HG03025 (cell line): ENCODE results near the gene DDX1.
"Not testable (repeated sequence)": the region's sequence is repeated elsewhere in the genome, so short reads cannot be mapped to it uniquely, and the experiment has no call there.

Source experiments
- ATAC-seq: cut with Tn5 transposase; IDR thresholded peaks from one replicate; pipeline ENCODE4 v1.9.1; 2021; ENCODE audit warnings: mild to moderate bottlenecking, moderate library complexity; ENCODE audit not compliant: unreplicated experiment, low FRiP score

Gene DDX1

DNA sequence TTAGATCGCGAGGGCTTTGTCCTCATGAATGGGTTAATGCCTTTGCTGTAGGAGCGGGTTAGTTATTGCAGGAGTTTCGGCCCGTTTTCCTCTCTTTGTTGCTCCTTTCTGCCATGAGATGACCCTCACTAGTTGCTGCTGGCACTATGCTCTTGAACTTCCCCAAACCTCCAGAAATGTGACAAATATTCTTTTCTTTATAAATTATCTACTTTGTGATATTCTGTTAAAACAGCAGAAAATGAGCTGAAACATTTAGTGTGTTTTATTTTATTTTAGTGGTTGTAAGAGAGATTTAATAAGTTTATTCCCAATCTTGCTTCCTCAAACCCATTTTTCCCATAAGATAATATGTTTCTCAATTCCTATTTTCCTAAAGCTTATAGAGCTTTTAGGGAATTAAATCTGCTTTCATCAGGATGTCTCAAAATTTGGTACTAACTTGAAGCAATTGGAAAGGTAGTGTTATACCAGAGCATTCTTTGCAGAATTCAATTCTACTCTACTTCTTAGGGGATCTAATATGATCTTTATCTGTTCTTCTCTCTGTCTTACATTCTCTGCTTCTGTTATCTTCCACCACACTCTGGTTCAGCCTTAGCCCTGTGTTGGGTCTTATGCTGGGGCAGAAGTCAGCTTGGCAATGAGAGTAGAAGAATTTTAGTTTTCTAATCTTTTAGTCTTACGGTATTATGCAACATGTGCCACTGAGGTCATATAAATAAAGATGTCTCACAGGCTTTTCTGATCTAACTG lies 23.1 kb downstream of the DDX1 start:
- ATAC-seq: no peak

DNA sequence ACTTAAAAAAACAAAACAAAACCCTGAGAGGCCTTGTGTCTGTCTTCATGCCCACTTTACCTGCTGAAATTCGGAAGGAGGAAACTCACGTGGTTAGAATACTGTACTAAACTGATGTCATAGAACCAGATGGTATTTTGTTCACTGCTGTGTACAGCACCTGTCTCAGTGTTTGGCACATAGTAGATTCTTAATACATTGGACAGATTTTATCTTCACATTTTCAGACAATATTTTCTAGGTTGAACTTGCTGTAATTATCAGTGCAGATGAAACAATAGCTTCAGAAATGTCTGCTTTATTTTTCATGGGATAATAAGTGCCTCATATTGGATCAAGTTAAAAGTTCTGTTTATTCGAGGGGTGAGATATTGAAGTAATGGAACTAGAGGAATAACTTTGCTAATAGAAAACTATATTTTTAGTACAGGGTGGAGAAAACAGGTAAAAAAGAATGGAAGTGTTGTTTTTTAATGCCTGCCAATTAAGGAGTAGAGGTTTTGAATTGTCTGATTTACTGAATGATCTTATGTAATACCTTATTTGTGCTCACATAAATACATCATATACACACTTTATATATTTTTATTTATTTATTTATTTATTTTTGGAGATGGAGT lies 23.7 kb downstream of the DDX1 start:
- no peak for ATAC-seq

DNA sequence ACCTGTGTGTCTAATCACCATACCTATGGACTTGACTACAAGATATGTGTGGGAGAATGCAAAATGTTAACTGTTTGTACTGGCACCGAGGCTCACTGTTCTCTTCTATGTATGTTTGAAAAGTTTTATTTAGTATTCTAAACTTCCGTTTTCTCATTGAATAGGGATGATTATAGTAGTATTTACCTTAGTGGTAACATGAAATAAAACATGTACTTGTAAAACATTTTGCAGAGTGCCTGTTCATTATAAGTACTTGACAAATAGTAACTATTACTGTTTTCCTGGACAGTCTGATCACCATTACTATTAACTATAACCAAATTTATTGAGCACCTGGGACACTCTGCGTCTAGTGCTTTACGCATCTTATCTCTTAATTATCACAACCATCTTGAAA lies 24.8 kb downstream of the DDX1 start:
- no peak for ATAC-seq

DNA sequence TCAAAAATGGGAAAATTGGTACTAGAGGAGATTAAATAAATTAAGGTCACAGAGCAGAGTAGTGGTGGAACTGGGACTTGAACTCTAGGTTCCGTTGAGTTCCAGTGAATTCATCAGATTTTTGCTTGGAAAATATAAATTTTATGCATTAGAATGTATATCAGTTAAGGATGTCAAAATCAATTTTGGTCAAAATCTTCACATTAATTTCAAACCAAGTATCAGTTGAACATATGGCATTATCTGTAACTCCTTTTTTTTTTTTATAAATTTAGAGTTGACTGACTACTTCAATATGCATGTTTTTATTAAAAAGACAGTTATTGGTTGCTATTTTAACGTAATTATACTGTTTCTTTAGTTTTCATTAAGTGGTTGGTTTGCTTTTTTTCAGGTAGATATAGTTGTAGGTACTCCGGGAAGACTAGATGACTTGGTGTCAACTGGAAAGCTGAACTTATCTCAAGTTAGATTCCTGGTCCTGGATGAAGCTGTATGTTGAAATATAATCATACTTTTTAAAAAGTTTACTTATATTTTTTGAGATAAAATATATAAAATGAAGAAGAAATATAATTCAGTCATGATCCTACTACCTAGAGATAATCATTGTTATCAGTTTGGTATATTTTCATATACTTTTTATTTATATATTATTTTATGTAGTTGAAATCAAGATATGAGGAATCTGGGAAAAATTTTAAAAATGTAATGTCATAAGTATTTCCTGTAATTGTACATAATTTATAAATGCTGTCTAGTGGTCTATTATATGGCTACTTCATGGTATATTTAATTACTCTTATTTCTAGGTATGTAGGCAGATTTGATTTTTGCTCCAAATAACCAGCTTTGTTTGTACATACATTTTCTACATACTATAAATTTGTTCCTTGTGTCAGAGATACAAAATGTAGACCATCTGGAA lies 25.4 kb downstream of the DDX1 start:
- ATAC-seq: no peak

DNA sequence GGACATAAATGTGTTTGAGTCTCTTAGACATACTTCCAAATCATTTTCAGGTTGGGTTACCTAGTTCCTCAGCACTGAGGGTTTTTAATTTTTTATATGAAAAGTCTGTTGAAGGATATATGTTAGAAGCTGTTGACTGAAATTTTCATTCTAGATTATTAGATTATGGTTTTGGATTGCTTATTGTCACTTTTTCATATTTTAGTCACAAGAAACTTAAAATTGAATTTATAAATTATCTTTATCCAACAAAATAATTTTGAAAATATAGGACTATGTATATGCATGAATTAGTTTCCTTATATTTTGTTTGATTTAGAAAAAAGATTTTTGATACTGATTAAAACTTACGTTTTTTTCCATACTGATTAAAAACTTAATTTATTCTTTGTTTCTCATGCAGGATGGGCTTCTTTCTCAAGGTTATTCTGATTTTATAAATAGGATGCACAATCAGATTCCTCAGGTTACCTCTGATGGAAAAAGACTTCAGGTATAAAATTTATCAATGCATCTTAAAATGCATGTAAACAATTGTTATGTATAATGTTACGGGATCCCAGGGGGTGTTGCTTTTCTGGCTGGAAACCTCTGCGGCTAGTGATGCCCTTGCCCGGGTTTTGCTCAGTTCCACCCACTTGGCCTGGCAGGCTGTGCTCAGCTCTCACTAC lies 26.2 kb downstream of the DDX1 start:
- ATAC-seq: no peak

DNA sequence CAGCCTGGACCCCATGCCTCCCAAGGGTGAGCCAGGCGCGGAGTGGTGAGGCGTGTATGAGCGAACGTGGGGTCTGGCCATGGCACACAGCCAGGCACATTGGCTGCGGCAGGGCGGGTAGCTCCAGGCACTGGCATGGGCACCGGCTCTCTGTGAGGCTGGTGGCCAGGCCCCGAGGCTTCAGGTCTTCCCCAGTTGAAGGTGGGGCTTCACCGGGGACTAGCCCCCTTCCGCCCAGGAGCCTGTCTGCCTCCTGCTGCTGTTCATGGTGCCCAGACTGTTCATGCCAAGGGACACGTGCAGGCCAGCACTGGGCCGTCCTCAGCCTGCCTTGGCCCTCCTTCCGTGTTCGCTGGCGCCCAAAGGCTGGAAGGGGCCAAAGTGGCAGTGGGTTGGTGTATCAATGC lies 26.8 kb downstream of the DDX1 start:
- ATAC-seq: no peak

DNA sequence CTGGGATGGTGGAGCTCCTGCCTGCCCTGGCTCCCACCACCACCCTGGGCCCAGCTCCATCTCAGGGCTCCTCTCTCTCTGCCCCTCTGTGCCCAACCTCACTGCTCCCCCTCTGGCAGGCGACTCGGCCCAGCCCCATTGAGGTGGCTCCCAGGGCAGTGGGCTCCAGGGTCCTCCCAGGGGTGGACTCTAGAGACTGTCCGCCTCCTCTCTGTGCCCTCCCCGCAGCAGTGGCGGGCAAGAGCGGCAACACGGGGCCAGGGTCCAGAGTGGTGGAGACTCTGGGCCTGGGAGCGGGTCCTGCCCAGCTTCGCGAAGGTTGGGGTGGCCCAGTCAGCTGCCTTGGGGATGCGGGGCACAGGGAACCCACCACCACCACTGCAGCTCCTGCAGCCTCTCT lies 27.4 kb downstream of the DDX1 start:
- ATAC-seq: no peak

DNA sequence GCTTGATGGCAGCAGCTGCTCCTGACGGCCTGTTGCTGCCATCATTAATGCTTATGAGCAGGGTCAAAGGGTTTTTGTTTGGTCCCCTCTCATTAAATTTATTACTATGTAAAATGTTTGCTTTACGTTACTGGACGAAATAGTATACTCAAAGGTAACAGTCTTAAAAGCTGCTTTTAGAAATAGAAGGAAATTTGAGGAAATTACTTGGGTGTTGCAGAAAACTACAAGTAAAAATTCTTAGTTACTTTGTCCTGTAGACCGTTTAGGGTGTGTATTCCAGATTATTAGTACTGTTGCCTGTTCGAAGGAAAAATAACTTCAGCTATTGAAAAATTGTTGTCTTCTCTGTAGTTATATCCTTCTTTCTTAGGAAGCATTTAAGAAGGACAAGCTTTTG lies 27.8 kb downstream of the DDX1 start:
- no peak for ATAC-seq

DNA sequence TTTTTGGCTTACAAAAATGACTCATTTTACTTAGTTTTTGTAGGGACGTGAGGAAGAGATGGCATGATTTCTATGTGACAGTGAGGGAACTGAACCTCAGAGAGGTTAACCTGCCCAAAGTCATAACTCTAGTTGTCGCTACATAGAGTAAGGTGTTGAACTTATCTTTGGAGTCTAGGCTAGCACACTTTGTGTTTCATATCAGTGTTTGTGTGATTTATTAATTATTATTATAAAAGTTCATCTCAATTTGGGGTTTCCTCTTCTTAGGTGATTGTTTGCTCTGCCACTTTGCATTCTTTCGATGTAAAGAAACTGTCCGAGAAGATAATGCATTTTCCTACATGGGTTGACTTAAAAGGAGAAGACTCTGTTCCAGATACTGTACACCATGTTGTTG lies 28.3 kb downstream of the DDX1 start:
- ATAC-seq: no peak

DNA sequence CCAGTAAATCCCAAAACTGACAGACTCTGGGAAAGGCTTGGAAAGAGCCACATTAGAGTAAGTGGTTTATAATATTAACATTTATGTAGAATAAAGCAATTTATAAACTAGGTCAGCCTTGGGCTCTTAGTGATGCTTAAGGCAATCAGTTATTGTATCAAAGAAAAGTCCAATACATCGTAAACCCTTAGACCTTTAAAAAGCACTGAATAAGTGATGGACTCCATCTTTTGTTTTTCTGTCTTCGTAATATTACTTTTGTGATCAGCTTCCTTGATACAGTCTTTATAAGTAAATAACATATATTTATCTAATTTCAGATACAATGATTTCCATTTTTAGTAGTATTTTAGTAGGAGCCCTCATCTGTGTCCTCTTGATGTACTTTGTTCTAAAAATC lies 28.7 kb downstream of the DDX1 start:
- ATAC-seq: no peak

DNA sequence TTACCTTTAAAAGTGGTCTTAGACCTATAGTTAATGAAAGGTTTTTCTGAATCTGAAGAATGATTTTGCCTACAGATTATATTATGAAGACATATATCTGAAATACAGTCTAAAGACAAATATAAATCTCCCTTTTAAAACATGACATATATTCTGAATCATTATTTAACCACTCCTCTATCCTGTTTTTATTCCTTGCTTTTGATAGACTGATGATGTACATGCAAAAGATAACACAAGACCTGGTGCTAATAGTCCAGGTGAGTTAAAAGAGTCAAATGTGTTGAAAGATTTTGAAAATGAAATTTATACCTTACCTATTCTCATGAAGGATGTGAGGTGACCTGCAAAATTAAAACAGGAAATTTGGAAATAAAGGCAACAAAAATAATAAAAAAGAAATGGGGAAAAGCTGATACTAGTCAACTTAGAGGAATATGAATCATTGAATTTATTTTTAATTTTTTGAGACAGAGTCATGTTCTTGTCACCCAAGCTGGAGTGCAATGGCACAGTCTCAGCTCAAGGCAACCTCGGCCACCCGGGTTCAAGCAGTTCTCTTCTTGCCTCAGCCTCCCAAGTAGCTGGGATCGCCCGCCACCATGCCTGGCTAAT lies 29.3 kb downstream of the DDX1 start:
- no peak for ATAC-seq

DNA sequence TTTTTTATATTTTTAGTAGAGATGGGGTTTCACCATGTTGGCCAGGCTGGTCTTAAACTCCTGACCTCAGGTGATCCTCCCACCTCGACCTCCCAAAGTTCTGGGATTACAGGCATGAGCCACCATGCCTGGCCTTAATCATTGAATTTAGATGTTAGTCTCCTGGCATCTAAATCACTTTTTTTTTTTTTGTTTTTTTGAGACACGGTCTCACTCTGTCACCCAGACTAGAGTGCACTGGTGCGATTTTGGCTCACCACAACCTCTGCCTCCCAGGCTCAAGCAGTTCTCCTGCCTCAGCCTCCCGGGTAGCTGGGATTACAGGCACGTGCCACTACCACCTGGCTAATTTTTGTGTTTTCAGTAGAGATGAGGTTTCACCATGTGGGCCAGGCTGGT lies 29.8 kb downstream of the DDX1 start:
- not testable (repeated sequence) for ATAC-seq

DNA sequence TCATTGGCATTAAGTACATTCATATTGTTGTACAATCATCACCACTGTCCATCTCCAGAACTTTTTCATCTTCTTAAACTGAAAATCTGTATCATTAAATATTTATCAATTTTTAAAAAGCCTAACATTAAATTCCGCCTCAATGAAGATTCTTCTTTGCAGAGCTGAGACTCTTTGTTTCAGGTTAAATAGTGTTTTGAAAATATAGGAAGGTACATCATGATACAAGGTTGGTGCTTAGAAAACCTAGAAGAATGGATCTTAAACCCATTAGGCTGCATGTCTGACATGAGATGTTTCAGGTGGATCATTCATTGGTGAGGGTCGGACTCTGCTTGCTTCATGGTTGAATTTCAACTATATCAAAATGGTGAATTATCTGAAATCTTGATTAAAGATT lies 30.5 kb downstream of the DDX1 start:
- no peak for ATAC-seq

DNA sequence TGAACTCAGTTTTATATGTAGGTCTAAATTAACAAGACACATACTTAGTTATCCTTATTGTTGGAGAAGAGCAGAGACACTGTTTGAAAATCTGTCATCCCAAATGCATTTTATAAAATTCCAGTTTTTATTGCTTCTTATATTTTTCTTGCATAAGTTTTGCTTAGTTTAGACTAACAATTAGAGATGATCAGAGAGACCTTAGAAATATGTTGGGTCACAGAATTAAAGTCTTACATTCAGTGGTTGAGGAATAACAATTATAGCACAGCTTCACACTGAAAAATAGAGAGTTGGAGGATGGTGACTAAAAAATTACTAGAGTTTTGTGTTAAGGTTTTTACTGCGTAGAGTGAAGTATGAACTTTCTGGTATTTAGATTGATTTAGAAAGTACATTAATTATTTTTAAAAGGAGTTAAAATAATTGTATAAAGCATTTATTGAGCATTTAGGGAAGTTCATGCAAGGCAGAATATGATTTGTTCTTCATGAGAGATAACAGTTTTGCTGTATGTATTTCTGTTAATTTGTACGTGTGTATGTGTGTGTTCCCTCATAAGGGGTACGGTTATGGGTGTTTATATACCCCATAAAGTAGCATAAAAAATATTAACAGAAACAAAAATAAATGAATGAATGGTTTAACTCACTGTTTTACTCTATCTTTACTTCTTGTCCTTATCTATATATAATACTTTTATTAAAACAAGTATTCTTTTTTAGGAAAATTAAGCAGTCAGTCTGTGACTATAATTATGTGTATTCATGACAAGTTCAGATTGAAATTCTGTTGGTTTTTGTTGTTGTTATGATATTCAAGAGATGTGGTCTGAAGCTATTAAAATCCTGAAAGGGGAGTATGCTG lies 31.2 kb downstream of the DDX1 start:
- ATAC-seq: no peak

DNA sequence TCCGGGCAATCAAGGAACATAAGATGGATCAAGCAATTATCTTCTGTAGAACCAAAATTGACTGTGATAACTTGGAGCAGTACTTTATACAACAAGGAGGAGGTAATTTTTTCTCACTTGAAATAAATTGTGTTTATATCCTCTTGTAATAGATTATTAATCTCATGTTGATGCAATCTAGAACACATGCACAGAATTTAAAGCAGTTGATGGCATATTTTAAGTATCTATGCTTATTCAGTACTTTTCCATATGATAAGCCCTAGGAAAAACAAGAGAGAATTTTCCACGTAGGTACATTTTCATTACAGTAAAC lies 31.8 kb downstream of the DDX1 start:
- no peak for ATAC-seq

DNA sequence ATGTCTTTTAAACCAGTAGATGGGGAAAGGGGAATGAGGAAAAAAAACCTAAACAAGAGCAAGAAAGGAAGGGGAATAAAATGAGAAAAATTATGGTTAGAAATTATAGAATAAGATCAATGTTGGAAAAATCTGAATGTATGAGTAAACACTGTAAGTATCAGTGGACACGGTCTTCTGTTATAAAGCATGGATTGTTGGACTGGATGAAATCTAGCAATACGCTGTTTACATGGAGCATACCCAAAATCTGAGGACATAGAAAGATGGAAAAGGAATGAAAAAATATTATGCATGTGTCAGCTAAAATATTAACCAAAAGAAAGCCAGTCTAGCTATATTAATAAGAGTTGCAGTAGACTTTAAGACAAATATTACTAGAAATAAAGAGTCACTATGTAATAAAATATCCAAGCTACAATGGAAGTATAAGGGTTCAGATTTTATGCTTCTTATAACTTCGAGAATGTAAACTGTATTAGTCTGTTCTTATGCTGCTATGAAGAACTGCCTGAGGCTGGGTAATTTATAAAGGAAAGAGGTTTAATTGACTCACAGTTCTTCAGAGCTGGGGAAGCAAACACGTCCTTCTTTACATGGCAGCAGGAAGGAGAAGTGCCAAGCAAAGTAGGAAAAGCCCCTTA lies 32.4 kb downstream of the DDX1 start:
- ATAC-seq: no peak

DNA sequence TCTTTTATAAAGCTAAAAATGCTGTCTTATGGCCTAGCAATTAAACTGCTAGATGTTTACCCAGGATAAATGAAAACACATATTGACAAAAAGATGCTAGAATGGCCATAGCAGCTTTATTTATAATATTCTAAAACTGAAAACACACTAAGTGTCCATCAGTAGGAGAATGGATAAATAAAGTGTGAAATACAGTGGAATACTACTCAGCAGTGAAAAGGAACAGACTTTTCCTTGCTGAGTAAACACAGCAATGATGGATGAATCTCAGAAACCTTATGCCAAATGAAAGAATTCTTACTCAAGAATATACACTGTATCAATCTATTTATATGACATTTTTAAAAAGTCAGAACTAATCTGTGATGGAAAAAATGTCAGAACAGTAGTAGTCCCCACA lies 33.2 kb downstream of the DDX1 start:
- ATAC-seq: no peak

DNA sequence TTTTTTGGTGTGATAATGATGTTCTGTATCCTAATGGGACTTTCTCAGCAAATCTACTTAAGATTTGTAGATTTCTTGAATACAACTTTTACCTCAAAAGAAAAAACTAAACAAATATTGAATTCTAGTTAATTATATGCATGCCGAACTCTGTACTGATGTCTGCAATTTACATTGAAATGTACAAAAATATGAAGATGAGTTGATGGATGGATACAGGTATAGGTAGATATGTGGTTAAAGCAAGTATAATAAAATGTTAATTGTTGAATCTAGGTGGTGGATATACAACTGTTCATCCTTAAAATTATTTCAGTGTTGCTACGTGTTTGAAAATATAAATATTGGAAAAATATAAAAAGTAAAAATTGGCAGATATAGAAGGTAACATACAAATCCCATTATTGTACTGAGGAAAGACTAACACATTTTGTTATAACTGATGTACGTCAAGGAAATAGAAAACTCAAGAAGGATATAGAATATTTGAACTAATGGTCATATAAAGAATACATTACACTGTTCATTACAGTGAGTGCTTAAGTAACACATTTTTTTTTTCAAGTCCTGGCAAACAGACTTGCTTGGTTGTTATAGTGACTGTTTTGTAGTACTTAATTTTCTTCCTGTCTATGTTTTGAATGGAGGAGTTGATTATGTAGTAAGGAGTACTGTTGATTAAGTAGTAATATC lies 33.8 kb downstream of the DDX1 start:
- ATAC-seq: no peak

DNA sequence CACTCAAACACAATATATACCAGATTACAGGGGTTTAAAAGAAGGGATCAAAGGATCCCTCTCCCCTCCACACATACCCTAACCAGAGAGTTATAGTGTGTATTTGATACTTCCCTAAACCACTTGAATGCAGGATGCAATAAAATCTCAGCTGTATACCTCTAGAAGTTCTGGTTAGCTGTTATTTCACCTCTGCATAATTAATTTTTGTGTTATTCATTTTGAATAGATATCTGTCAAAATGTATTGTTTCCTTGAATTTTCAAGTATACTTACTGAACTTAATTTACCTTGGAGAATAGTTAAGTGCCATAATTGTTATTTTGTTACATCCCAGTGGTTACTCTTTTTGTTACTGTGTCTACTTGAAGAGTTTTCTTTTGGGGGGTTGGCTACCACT lies 34.5 kb downstream of the DDX1 start:
- no peak for ATAC-seq
